HepG2 (cell line): ENCODE results near the gene ATP8B4. TPM values are rescaled to one million over a fixed set of nuclear protein-coding genes. Genes with fewer than 3 reads are reported as not detected.
A peak's percentile ranks its signal among the peaks of the same experiment; 100 is the strongest.

Experiments
- ATAC-seq: fragments of 200-7000 bp; cut with Tn5 transposase; 3 replicates; pipeline ENCODE4 v1.9.1; 2020; ENCODE audit warnings: mild to moderate bottlenecking, moderate library complexity
- BruUV-seq: library from RNA; stranded (reverse); fragments of 400-500 nt; replicated peaks from 2 replicates; lab custom pipeline; 2021; lab: Mats Ljungman, UMichigan
- CTCF ChIA-PET: fragments of 300-600 bp; formaldehyde crosslinking; extraction: SDS; loops from one replicate; lab custom pipeline; 2021; ENCODE audit warnings: low total read pairs, inconsistent platforms, low intra/inter-chr PET ratio; lab: Yijun Ruan, JAX
- POLR2A ChIA-PET: fragments of 350-600 bp; sonication (Branson Sonifier 250); formaldehyde crosslinking; loops from one replicate; lab custom pipeline; 2020; ENCODE audit warnings: antibody characterized with exemption, inconsistent platforms; lab: Yijun Ruan, JAX
- DNase-seq: peaks from one replicate; pipeline ENCODE4 v3.0.0-alpha.2; 2015; ENCODE audit warnings: low spot score
- FAIRE-seq: peaks from 3 replicates; lab custom pipeline; 2011; peaks lifted over from hg19 to GRCh38; lab: Jason Lieb, UNC
- H2AFZ ChIP-seq: one replicate; pipeline ENCODE4 v1.6.1; 2011; ENCODE audit warnings: low read length, inconsistent platforms
- H3K27ac ChIP-seq: fragments of 300-600 bp; 3 replicates; pipeline ENCODE4 v1.8.0; 2011; ENCODE audit warnings: mixed run types, mild to moderate bottlenecking, mixed read lengths, low read length, inconsistent platforms; ENCODE audit not compliant: insufficient read depth; ENCODE audit errors: extremely low read length
- H3K27me3 ChIP-seq, 2 experiments: fragments of 200-600 bp in 1 of 2; 2 replicates in 1 of 2; 3 replicates in 1 of 2; pipeline versions ENCODE4 v1.6.0 to v1.8.0; 2011; ENCODE audit warnings: low read length in 2 of 2, mild to moderate bottlenecking in 2 of 2, moderate library complexity in 2 of 2, inconsistent platforms in 1 of 2; ENCODE audit not compliant: insufficient read depth in 2 of 2, control insufficient read depth in 1 of 2
- H3K36me3 ChIP-seq, 2 experiments: fragments of 200-600 bp in 1 of 2; replicated peaks in 1 of 2; 2 replicates in 1 of 2; 3 replicates in 1 of 2; pipeline versions ENCODE4 v1.5.1 to v1.8.0; 2011; ENCODE audit warnings: low read length in 2 of 2, inconsistent platforms in 1 of 2; ENCODE audit not compliant: insufficient read depth in 2 of 2, control insufficient read depth in 1 of 2
- H3K4me1 ChIP-seq: 2 replicates; pipeline ENCODE4 v1.5.1; 2012; ENCODE audit warnings: low read length, inconsistent platforms; ENCODE audit not compliant: insufficient read depth
- H3K4me2 ChIP-seq: 2 replicates; pipeline ENCODE4 v1.6.0; 2011; ENCODE audit warnings: low read depth, low read length, inconsistent platforms
- H3K4me3 ChIP-seq, 3 experiments: fragments of 200-600 bp in 1 of 3; sonication (generic), shearing (Covaris generic) in 1 of 3; replicated peaks in 1 of 3; 2 replicates each; pipeline ENCODE4 v1.5.1; 2011 to 2016; ENCODE audit warnings: low read length in 3 of 3, inconsistent platforms in 2 of 3, low read depth in 2 of 3, mild to moderate bottlenecking in 2 of 3, control low read depth in 1 of 3, mixed read lengths in 1 of 3; ENCODE audit not compliant: insufficient read depth in 1 of 3
- H3K79me2 ChIP-seq: one replicate; pipeline ENCODE4 v1.6.1; 2011; ENCODE audit warnings: low read length, inconsistent platforms; ENCODE audit not compliant: insufficient read depth
- H3K9ac ChIP-seq: 2 replicates; pipeline ENCODE4 v1.6.0; 2011; ENCODE audit warnings: mild to moderate bottlenecking, low read depth, low read length, inconsistent platforms; ENCODE audit not compliant: insufficient read depth
- H3K9me3 ChIP-seq: 2 replicates; pipeline ENCODE4 v1.5.1; 2012; ENCODE audit warnings: mild to moderate bottlenecking, low read length
- H4K20me1 ChIP-seq: 2 replicates; pipeline ENCODE4 v1.6.0; 2011; ENCODE audit warnings: inconsistent platforms, mild to moderate bottlenecking, low read length, moderate library complexity; ENCODE audit not compliant: insufficient read depth
- ARID5B ChIP-seq: IDR thresholded peaks from 2 replicates; pipeline ENCODE4 v1.4.0; 2020; ENCODE audit warnings: mild to moderate bottlenecking, missing genetic modification reagents
- HHEX ChIP-seq: IDR thresholded peaks from 2 replicates; pipeline ENCODE4 v1.6.1; 2016; ENCODE audit warnings: control low read depth
- HNF4A ChIP-seq: sonication (generic); formaldehyde crosslinking; IDR thresholded peaks from 2 replicates; pipeline ENCODE4 v1.4.0; 2020; ENCODE audit warnings: missing genetic modification reagents
- HNF4G ChIP-seq, 2 experiments: sonication (generic) in 1 of 2; formaldehyde crosslinking in 1 of 2; IDR thresholded peaks; 2 replicates each; pipeline versions ENCODE4 v1.4.0 to v1.6.1; 2011 to 2020; ENCODE audit warnings: borderline replicate concordance in 2 of 2, low read depth in 2 of 2, mild to moderate bottlenecking in 2 of 2, low read length in 1 of 2, missing genetic modification reagents in 1 of 2, moderate library complexity in 1 of 2
- MTF1 ChIP-seq: sonication (generic); formaldehyde crosslinking; IDR thresholded peaks from 2 replicates; pipeline ENCODE4 v1.5.0; 2020; ENCODE audit warnings: missing genetic modification reagents
- NFIB ChIP-seq: sonication (generic); formaldehyde crosslinking; IDR thresholded peaks from 2 replicates; pipeline ENCODE4 v1.9.0; 2021; ENCODE audit warnings: missing genetic modification reagents, mild to moderate bottlenecking, borderline replicate concordance
- PAX8 ChIP-seq: sonication (generic); formaldehyde crosslinking; IDR thresholded peaks from 2 replicates; pipeline ENCODE4 v1.8.0; 2022; ENCODE audit warnings: mild to moderate bottlenecking, missing genetic modification reagents, borderline replicate concordance
- RBFOX2 ChIP-seq: fragments of 200-400 bp; formaldehyde crosslinking; IDR thresholded peaks from 2 replicates; pipeline ENCODE4 v1.6.1; 2017; ENCODE audit warnings: low read depth, mild to moderate bottlenecking, low read length
- SMAD3 ChIP-seq: sonication (generic); formaldehyde crosslinking; IDR thresholded peaks from 2 replicates; pipeline ENCODE4 v1.4.0; 2020; ENCODE audit warnings: missing genetic modification reagents
- TSC22D2 ChIP-seq: sonication (generic); formaldehyde crosslinking; IDR thresholded peaks from 2 replicates; pipeline ENCODE4 v1.5.1; 2020; ENCODE audit warnings: missing genetic modification reagents, mild to moderate bottlenecking, borderline replicate concordance
- ZBTB20 ChIP-seq: sonication (generic); formaldehyde crosslinking; IDR thresholded peaks from 2 replicates; pipeline ENCODE4 v1.8.1; 2023; ENCODE audit warnings: missing genetic modification reagents, low read depth, mild to moderate bottlenecking, borderline replicate concordance
- ZBTB7B ChIP-seq: sonication (generic); formaldehyde crosslinking; IDR thresholded peaks from 2 replicates; pipeline ENCODE4 v1.4.0; 2020; ENCODE audit warnings: missing genetic modification reagents
- ZNF619 ChIP-seq: sonication (generic); formaldehyde crosslinking; IDR thresholded peaks from 2 replicates; pipeline ENCODE4 v1.4.0; 2020; ENCODE audit warnings: mild to moderate bottlenecking, missing genetic modification reagents
- WGBS: methylation state at CpG from one replicate; pipeline ENCODE4 v1.1.6; 2017; ENCODE audit warnings: low lambda C conversion rate; 5-methylcytosine and 5-hydroxymethylcytosine counted together
- in situ Hi-C: cut with HindIII; loops from 2 replicates; pipeline ENCODE4 v1.10.0; 2017; ENCODE audit warnings: low pct_unique_long_range_greater_than_20kb; ENCODE audit not compliant: extremely low pct_ligation_motif_present
- intact Hi-C: fragments of 100-400 bp; cut with micrococcal nuclease; formaldehyde crosslinking; loops from one replicate; pipeline ENCODE4 v1.10.0; 2022; ENCODE audit not compliant: unreplicated experiment
- polyA plus RNA-seq, 8 experiments: library from polyadenylated mRNA; depleted of rRNA in 3 of 8; stranded (reverse) in 7 of 8; unstranded in 1 of 8; fragments of >200 nt; fragmentation: Illumina TruSeq in 4 of 8; extraction: Trizol in 4 of 8; gene quantifications; 2 replicates each; pipeline versions ENCODE4 v1.2.1 to v1.2.3, GENCODE V29; 2011 to 2016; ENCODE audit warnings: low read depth in 4 of 8, missing spikeins in 1 of 8, mixed read lengths in 1 of 8; ENCODE audit not compliant: insufficient read depth in 1 of 8
- total RNA-seq, 5 experiments: library from RNA; depleted of rRNA; stranded (reverse); fragments of >200 nt; fragmentation: Illumina TruSeq; extraction: Trizol; gene quantifications; 2 replicates each; pipeline ENCODE4 v1.2.3, GENCODE V29; 2016; ENCODE audit warnings: low read depth in 1 of 5

Gene ATP8B4
- total and polyA plus RNA-seq, 2 of the 13 experiments (the other 11 are each of a cell fraction or from before 2014, with no cell fraction given): 0.24 to 0.69 TPM

GRCh38 chr15:49847423-49848281 is 271.4 kb downstream of the ATP8B4 start (continued):
- TF ChIP-seq MTF1 (CRISPR knock-in tag): no peak
- no peak for TF ChIP-seq RBFOX2
- no peak for TF ChIP-seq TSC22D2 (CRISPR knock-in tag)

GRCh38 chr15:49844390-49844789 is 274.6 kb downstream of the ATP8B4 start:
- Histone ChIP-seq H3K9ac (no peak overlapping the region), H3K79me2 (no peaks in the 10 kb centered on the region), H3K9me3 (no peaks in the 10 kb centered on the region), H3K4me2 (no peak overlapping the region), H4K20me1 (no peaks in the 10 kb centered on the region), H3K4me3 (no peak overlapping the region), H3K36me3 (no peaks in the 10 kb centered on the region), H3K27me3 (no peaks in the 10 kb centered on the region), H3K27ac (no peak overlapping the region), H2AFZ (no peak overlapping the region), H3K4me1 (peaks cover 9% of the 10 kb centered on the region)
- CTCF ChIA-PET: no interaction called here
- intact Hi-C loops (no loop called here), in situ Hi-C loops (no loop called here)
- TF ChIP-seq PAX8 (CRISPR knock-in tag) (no peak), HHEX (CRISPR knock-in tag) (peak; percentile 54; the same call in 1 of the 2 replicates), ZBTB7B (CRISPR knock-in tag) (no peak), ZNF619 (CRISPR knock-in tag) (no peak), HNF4A (CRISPR knock-in tag) (peak; percentile 43), ARID5B (no peak), ZBTB20 (CRISPR knock-in tag) (no peak), SMAD3 (no peak), NFIB (CRISPR knock-in tag) (no peak), HNF4G (IDR thresholded peaks at IDR 0.05; ENCODE audit: borderline replicate concordance, low read depth, low read length) (peak; percentile 27; the same call in 1 of the 2 replicates), HNF4G (CRISPR knock-in tag; IDR thresholded peaks at IDR 0.05; ENCODE audit: borderline replicate concordance, low read depth) (no peak)
- no TSS peak for BruUV-seq
- FAIRE-seq (no peak), ATAC-seq (peak; percentile 72), DNase-seq (peak; percentile 35)
- WGBS: 2% methylated on average over 4 of the region's 7 CpGs
- POLR2A ChIA-PET: no interaction called here
